NCI-H146 treated with DMSO at 0.1 percent for 48 hours (cell line): ENCODE results near the gene DPYD.

ENCODE experiments used
- DNase-seq: peaks from one replicate; lab custom pipeline; 2025; ENCODE audit not compliant: unreplicated experiment; lab: John Stamatoyannopoulos, UW

DPYD gene

DNA sequence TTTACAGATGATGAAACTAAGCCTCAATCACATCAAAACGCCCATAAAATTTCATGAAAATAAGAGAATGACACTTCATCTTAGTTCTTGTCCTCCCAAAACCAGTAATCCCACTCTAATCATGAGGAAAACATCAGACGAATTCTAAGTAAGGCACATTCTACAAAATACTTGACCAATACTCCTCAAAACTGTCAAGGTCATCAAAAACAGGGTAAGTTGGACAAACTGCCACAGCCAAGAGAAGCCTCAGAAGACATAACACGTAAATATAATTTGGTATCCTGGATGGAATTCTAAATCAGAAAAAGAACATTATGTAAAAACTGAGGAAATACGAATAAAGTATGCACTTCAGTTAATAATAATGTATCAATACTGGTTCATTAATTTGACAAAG is 128.2 kb downstream of the DPYD start:
- no peak for DNase-seq

- no peak for DNase-seq
Measured at GRCh38 chr1:97791251-97791650, 129.6 kb downstream of the DPYD start.

- no peak for DNase-seq
Measured at GRCh38 chr1:97787231-97787630, 133.6 kb downstream of the DPYD start.

DNA sequence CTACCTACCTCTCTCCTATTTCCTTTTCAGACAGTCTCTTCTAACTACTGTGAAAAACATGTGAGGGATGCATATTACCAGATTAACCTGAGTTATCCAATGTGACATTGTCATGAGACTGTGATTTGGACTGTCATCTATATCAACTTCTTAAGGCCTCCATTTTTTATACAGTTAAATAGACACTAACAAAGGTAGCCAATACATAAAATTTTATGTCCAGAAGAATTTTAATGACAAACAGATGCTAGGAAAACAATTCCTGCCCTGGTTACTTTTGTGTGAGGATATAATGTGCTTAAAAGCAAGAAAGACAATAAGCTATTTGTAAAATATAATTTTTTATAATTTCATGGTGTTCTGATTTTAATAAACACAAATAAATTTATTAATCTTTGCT is 136.2 kb downstream of the DPYD start:
- DNase-seq: no peak

DNA sequence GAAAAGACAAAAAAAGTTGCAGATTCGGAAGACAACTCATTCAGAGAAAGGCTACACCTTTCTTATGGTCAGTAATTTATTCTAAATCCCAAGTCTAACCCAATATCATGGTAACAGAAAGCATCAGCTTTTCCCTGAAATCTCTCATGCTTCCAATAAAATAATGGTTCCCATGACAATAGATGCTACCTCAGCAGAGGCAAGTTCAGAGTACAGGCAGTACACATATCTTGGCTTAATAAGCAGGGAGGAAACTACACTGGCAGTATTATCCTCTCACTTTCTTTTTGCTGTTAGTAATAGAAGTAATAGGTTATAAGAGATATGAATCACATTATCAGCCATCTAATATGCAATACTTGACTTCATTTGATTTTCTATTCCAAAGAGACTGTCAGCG is 137.1 kb downstream of the DPYD start:
- no peak for DNase-seq

- DNase-seq: no peak
Measured at GRCh38 chr1:97781762-97782337, 139.0 kb downstream of the DPYD start.

GRCh38 chr1:97780884-97781283 is 139.9 kb downstream of the DPYD start:
- no peak for DNase-seq

GRCh38 chr1:97778718-97779117 is 142.1 kb downstream of the DPYD start:
- no peak for DNase-seq

DNA sequence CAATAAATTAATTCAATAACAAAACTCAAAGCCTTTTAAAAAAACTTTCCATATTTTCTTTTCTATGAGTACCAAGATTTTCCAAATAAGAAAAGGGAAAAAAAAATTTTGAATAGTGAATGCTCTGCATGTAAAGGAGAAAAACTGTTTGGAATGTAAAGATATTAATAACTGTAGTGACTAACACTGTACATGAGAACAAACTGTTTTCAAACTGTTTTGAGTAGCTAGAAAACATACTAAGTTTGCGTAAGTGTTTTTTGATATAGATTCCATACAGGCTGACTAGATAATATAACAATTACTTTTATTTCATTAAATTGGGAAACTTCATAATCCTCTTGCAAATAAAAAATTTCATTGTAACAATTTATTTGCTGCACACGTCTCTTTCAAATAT is 150.5 kb downstream of the DPYD start:
- DNase-seq: no peak

DNA sequence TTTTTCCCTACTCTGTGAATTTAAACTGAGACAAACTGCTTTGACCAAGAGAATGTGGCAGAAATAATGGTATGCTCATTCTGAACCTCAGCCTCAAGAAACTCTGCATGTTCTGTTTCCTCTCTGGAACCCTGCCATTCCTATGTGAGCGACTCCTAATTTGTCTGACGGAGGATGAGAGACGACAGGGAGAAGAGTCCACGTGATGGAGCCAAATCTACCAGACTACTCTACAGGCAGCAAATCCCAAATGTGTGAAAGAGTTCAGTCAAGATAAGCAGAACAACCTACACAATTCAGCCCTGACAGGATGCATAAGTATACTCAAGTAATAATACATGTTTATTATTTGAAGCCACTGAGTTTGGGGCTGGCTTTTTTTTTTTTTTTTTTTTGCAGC is 153.5 kb downstream of the DPYD start:
- DNase-seq: no peak

- DNase-seq: no peak
Measured at GRCh38 chr1:97764991-97765390, 155.8 kb downstream of the DPYD start.

DNA sequence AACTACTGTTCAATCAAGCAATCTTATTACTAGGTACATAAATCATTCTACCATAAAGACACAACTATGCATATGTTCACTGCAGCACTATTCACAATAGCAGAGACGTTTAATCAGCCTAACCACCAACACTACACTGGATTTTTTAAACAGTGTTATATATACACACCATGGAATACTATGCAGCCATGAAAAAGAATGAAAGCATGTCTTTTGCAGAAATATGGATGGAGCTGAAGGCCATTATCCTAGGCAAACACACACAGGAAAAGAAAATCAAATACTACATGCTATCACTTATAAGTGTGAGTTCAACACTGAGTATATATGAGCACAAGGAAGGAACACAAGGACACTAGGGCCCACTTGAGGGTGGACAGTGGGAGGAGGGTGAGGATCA is 159.2 kb downstream of the DPYD start:
- DNase-seq: no peak

DNA sequence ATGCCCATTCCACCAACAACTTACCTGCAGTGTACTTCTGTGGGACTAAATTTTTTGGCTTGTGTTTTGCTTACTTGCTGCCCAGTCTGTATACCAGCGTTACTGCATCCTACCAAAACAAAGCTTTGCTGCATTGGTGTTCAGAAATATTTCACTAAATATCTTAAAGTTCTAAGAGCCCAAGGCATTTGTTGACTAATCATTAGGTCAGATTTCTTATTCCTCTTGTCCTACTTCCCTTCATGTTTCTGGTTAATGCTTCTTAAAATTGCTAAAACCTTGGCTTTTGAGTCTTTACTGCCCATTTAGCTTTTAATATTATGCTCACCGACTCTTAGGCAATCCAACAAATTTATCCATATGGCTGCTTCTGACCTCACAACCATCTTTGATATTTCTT is 161.8 kb downstream of the DPYD start:
- no peak for DNase-seq

- no peak for DNase-seq
Measured at GRCh38 chr1:97758541-97759057, 162.2 kb downstream of the DPYD start.

DNA sequence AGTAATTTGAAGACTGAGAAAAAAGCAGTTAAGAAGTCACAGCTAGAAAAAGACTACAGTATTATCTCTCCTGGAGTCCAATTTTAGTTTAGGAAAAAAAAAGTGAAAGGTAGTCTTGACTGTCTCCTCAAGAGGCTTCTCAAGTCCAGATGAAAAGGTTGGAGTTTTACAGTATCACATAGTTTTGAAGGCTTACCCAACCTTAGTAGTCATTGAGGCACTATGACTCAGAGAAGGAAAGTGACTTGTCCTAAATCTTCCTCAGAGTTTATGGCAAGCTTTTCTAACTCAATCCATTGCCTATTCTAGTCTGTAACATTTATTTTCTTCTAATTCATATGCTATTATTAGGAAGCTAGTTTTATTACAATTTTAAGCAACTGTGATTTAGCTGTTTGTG is 174.9 kb downstream of the DPYD start:
- no peak for DNase-seq

- DNase-seq: no peak
Measured at GRCh38 chr1:97744977-97745376, 175.9 kb downstream of the DPYD start.

- no peak for DNase-seq
Measured at GRCh38 chr1:97743129-97743528, 177.7 kb downstream of the DPYD start.

DNA sequence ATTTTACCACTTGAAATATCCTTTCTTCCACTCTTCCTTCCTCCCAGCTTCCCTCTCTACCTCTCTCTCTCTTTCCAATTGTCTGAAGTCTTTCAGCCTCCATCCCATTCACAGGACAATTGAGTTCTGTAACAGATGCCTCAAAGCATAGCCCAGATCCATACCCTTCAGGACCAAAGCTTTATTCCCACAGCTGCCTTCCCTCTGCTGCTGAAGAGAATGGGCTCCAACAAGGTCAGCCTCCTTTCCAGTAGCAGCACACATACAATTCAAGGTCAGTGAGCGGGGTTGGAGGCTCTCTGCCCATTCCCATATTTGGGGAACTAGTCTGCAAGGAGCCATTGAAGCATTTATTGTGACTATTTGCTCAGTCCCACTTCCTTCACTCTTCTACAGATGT is 179.9 kb downstream of the DPYD start:
- no peak for DNase-seq

GRCh38 chr1:97739596-97740103 is 181.2 kb downstream of the DPYD start:
- no peak for DNase-seq

GRCh38 chr1:97738270-97738669 is 182.6 kb downstream of the DPYD start:
- no peak for DNase-seq

DNA sequence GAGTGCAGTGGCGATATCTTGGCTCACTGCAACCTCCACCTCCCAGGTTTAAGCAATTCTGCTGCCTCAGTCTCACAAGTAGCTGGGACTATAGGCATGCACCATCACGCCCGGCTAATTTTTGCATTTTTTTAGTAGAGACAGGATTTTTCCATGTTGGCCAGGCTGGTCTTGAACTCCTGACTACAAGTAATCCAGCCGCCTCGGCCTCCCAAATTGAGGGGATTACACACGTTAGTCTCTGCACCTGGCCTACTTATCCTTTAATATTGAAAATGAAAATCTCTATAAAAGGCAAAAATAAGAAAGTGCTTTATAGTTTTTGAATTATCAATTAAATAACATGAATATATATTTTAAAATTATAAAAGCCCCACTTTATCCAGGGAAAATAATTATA is 190.6 kb downstream of the DPYD start:
- no peak for DNase-seq

- DNase-seq: no peak
Measured at GRCh38 chr1:97728436-97728835, 192.4 kb downstream of the DPYD start.

DNA sequence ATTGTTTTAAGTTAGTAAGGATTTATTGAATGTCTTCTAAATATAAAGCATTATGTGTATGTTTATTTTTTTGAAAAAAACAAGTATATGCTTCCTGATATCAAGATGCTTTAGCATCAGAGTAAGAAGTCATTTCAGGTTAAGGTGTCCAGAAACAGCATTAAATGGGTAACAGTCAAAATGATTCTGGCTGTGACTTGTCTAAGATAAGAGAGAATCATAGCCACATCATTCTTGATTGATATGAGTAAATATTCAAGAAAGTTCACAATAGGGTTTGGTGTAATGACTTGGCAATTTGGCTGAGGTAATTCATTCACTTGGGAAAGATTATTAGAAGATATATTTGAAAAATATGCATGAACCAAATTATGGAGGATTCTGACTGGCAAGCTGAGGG is 193.8 kb downstream of the DPYD start:
- no peak for DNase-seq
